Central memory CD4-positive, alpha-beta T cell (primary cell): ENCODE data around the gene LCE6A.

Source experiments
- DNase-seq: peaks from one replicate; pipeline ENCODE4 v3.0.0; 2022
- total RNA-seq, 3 experiments: gene quantifications; one replicate each; lab custom pipeline; 2026; lab: John Stamatoyannopoulos, UW

The LCE6A gene
- 0 reads per million in 3 experiments for total RNA-seq

- no peak for DNase-seq
Measured at GRCh38 chr1:152842556-152842955, at the start of gene LCE6A. Gene LCE6A, plus strand, starts transcription at chr1:152842856. Its CDS starts 665 bp downstream, at chr1:152843521.

DNA sequence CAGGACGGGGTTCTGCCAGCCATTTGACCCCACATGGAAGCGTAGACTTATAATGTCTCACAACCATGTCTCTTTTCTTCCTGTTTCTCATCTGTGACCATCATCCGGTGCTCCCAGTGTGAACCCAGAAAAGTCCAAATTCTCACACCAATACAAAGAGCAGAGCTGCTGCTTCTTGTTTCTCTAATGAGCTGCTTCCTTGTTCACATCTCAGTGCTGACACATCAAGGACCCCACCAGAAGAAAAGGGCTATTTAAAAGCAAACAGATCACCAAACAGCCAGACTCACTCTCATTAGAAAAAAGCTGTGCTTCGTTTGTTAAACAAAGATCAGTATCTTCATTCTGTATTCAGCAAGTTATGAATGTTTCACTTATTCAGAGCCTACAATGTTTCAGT lies 47.0 kb upstream of the LCE6A start:
- no peak for DNase-seq

DNA sequence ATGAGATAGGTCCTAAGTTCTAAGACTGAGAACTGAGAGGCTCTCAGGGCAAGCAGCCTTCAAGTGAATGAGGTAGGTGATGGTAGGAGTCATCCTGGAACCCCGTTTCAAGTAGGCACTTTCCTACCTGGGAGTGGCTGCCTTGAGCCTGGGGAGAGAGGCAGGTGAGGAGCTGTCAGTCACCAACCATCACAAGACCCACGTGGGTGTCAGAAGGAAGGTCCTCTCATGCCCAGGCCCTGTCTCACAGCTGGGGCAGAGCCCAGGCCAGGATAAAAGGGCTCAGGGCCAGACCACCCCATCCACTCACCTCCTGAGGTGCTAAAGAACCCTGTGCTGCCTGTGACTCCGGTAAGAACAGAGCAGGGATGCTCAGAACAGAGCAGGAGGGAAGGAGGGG lies 46.2 kb upstream of the LCE6A start, which contains the start of gene LCE1D:
Gene LCE1D (plus strand): TSS at position 301 of the 400 bp plus-strand sequence. CDS start 1,074 bp downstream, outside the sequence.
- no peak for DNase-seq

GRCh38 chr1:152801333-152801732 lies 41.3 kb upstream of the LCE6A start:
- no peak for DNase-seq

DNA sequence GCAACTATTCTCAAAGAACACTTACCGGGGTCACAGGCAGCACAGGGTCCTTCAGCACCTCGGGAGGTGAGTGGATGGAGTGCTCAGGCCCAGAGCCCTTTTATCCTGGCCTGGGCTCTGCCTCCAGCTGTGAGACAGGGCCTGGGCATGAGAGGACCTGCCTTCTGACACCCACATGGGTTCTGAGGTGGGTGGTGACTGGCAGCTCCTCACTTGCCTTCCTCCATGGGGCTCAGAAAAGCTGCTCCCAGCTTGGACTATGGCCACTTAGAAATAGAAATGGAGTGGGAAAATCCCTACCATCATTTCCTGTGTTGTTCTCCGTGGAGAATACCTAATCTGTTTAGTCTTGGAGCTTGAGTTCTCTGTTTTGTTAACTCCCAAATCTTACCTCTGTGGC lies 36.1 kb upstream of the LCE6A start, which contains the start of gene LCE1C:
Gene LCE1C (minus strand): TSS at position 76 of the 400 bp plus-strand sequence. CDS start 1,173 bp downstream, outside the sequence.
- DNase-seq = no peak

DNA sequence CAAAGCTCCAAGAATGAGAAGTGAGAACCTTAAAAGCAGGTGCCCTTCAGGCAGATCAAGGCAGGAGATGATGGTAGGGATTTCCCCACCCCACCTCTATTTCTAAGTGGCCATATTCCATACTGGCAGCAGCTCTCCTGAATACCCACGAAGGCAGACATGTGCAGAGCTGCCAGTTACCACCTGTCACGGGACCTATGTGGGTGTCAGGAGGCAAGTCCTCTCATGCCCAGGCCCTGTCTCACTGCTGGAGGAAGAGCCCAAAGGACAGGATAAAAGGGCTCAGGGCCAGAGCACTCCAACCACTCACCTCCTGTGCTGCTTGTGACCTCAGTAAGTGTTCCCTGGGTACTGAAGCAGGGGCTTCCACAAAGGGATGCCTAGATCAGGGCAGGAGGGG lies 31.6 kb upstream of the LCE6A start:
- DNase-seq = no peak

GRCh38 chr1:152811671-152812070 lies 31.0 kb upstream of the LCE6A start, which contains the start of gene LCE1B:
Gene LCE1B, plus strand, starts transcription at chr1:152811971. Its CDS starts 476 bp downstream, at chr1:152812447.
- DNase-seq = no peak

- DNase-seq = no peak
Measured at GRCh38 chr1:152817309-152817708, 25.3 kb upstream of the LCE6A start.

GRCh38 chr1:152823294-152823693 lies 19.4 kb upstream of the LCE6A start:
- no peak for DNase-seq

DNA sequence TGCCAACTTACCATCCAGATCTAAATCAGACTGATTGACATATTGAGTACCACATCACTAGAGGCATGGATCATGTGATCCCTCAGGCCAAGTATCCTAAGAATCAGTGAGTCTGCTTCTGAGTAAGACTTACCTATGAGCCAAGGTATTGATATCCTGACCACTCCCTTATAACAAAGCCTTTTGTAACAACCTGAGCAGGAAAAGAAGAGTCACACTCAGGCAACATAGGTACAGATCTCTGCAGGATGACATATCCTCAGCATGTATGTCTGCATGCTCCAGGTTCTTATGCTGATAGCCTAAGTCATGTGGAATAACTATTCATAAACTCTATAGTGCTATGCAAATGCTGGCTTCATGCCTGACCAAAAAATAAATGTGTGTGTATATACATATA lies 17.7 kb upstream of the LCE6A start:
- DNase-seq = no peak

DNA sequence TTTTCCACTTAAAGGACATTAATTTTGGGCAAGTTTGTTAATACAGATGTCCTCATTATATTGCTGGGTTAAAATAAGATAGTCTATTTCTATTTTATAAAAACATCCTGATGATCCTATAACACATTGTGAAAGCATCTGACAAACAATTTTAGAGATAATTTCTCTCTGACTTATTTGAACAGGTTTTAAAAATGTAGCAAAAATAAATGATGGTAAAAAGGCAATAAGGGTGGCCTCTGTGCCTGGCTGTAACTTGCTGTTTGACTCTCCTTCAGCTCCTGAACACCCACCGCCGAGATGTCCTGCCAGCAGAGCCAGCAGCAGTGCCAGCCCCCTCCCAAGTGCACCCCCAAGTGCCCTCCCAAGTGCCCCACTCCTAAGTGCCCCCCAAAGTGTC lies 15.5 kb upstream of the LCE6A start, which contains the start of gene LCE1A:
Gene LCE1A (plus strand): TSS at position 301 of the 400 bp plus-strand sequence. CDS start 0 bp downstream, at position 301.
- DNase-seq = no peak

- no peak for DNase-seq
Measured at GRCh38 chr1:152836870-152837269, 5.8 kb upstream of the LCE6A start.

DNA sequence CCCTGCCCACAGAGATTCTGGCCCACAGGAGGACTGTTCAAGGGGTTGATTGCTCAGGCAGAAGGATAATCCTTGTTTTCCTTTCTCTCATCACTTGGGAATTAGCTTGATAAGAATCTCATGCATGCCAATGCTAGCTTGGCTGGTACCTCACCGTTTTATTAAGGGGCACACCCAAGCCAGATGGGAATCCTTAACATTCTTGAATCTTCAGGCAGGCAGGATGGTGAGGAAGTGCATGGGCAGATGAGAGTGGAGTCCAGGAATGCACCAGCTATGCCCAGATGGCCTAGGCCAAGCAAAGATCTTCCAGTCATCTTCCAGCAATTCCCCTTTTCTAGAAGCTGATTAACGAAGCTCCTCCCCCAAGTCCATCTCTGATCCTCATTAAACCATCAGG lies 13.0 kb downstream of the LCE6A start:
- DNase-seq = no peak

DNA sequence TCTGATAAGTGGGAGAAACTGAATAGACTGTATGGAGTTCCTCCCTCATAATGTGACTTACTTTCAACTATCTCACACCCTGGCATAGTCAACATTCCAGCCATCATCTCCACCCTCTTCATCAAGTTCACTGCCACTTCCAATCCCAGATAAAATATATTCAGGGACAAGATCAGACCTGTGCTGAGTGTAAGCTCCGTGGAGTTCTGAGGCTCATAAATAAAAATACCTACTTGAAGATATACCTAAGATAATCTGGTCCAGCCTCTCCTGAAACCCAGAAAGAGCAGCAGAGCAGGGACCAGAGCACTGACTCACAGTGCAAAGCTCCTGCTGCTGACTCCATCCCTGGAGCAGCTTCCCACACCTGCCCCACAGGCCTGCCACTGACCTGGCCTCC lies 15.4 kb downstream of the LCE6A start:
- no peak for DNase-seq

DNA sequence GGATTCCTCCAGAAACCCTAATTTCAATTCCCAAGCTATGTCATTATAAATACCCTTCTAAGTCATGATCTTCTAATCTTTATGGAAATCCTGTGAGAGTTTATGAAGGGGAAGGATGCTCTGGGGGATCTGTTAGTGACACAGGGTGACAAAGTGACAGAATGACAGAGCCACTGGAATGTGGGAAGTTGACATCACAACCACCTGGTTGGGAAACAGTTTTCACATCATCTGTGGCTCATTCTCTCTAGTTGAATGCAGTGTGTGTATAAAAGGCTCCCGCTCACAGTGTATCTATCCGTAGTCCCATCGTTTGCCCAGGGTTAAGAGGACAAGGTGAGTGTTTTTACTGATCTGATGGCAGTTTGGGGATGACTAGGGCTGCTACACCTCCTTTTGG lies 17.0 kb downstream of the LCE6A start, which contains the start of gene LCE7A:
Gene LCE7A (plus strand): TSS at position 301 of the 400 bp plus-strand sequence. CDS start 702 bp downstream, outside the sequence.
- DNase-seq = no peak

GRCh38 chr1:152860129-152860528 lies 17.5 kb downstream of the LCE6A start:
- DNase-seq = no peak

GRCh38 chr1:152861374-152861773 lies 18.7 kb downstream of the LCE6A start:
- DNase-seq = no peak

- DNase-seq = no peak
Measured at GRCh38 chr1:152864443-152864842, 21.8 kb downstream of the LCE6A start.

DNA sequence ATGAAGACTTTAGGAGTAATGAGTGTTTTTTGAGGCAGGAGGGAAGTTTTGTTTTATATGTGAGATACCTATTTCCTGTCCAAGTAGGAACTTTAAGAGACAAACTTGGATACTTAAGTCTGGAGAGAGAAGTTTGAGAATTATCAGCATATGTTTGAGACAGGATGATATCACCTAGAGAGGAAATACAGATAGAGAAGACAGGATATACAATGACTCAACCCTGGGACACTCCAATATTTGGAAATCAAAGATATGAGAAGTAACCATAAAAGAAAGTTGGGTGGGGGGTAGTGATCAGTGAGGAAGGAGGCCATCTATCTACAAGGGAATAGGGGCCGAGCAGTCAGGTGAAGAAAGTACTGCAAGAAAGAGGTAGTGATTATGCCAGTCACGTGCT lies 23.7 kb downstream of the LCE6A start:
- DNase-seq = no peak

DNA sequence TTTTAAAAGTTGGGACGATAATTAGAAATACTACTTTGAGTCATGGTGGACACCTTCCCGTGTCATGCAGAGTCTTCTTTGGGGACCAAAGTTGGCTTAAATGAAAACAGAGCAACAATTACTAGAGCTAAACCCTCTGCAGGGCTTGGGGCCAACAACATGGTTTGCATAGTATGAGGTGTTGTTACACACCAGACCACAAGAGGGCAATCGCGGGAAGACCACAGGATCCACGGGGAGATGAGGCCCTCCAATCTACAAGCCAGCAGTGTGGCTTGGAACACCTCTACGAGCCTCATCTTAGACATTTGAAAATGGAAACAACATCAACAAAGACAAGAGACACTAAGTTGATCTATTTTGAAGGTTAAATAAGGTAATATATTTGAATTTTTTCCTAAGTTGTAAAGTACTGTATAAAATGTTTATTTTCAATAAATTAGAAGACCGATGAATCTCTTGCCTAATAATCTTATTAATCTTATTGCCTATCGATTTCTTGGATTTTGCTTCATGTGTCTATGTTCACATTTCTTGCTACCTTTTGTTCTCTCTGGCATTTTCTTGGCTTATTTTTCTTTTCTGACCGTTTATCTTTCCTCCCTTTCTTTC lies 27.3 kb downstream of the LCE6A start:
- DNase-seq = peak; percentile 28

DNA sequence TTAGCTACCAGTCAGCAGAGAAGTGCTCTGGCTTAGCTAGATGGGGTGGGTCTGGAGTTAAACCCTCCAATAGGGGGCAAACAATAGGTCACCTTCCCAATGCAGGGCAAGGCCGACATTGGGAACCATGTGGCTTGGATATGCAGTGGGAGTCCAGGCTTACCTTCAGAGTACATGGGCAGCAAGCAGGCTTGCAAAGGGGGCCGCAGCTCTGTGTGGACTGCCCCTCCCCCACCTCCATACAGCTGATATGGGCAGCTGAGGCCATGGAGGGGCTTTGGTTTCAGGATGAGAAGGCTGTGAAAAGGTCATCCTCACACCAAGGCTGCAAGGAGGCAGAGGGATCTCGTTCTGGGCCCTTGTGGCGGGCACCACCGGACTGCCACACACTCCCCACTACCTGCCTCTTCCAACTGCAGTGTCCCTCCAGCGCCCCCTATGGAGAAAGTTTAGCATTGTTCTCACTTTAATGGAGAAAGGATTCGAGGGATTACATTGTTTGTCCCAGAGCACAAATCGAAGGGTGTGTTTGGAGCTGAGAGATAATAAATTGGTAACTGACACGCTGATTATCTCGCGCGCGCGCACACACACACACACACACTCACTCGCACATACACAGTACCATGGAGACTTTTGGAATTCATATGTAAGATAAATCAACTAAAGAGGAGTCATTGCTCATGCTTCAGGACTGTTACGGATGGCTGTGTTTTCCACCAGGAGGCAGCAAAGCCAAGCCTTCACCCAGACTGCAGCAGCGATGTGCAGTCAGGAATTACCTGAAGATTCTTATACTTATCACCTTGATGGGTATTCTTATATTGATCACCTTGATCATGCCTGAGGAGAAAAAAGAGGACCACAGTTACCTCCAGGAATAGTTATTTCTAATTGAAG lies 28.4 kb downstream of the LCE6A start:
- DNase-seq = no peak

DNA sequence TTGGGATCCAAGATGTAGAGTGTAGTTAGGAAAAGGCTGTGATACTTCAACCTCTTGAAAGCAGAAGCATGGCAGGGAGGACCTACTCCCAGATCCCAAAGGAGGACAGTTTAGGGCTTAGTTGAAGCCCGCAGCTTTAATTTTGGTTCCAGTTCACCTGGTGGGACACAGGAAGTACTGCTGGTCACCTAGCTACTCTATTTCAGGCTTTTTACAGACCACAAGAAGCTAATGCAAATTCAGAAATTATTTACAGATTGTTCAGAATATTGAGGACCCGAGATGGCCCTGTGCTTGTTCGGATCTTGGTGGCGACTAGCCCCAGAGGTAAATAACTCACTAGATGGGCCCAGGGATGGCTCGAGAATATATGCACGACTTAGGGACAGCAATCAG lies 29.1 kb downstream of the LCE6A start:
- no peak for DNase-seq

DNA sequence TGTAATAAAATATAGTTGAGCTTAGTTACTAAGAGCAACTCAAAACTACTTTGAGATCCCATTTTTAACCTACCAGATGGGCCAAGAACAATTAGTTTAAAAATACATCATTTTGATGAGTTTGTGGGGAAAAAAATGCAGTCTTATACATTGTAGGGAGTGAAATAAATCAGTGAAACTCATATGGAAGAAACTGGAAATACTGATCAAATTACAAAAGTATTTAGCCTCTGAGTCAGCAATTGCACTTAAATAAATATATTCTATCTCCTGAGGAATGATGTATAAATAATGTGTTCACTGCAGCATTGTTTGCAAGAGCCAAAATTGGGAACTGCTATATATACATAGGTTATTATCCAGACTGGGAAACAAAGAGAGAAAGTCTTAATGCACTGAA lies 30.8 kb downstream of the LCE6A start:
- DNase-seq = no peak

DNA sequence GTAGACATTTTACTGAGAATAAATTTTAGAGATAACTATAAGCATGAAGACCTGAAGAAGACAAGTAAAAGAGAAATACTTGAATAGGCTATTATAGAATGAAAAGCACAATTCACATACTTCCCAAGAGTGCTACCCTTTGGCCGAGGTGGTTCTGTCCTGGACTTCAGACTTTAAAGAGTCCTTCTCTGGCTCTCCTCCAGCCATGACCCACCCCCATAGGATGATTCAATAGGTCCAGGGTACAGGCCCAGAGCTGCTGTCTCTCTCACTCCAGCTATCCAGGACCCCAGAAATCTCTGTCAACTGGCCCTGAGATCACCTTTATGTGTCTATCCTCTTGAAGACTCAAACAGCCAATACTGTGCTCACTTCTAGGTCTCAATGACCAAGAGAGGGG lies 34.2 kb downstream of the LCE6A start:
- no peak for DNase-seq
